Stimulated activated CD4-positive, alpha-beta T cell treated with anti-CD3 and anti-CD28 coated beads, Interleukin-2, amount 100 ng/mL, for 4 hours (primary cell): Measurements from ENCODE around the gene CTU1.
A peak's percentile ranks its signal among the peaks of the same experiment; 100 is the strongest.
"Not testable (repeated sequence)": the region's sequence is repeated elsewhere in the genome, so short reads cannot be mapped to it uniquely, and the experiment has no call there.

Experiments
- DNase-seq: peaks from one replicate; pipeline ENCODE4 v3.0.0-alpha.2; 2020; ENCODE audit warnings: low read depth

CTU1 gene

GRCh38 chr19:51108066-51108804 lies at the start of gene CTU1:
Gene CTU1 (minus strand): TSS chr19:51108409. CDS start chr19:51104569, 3,840 bp downstream.
- peak; percentile 98 for DNase-seq

- DNase-seq = no peak
Measured at GRCh38 chr19:51157265-51157664, 49.1 kb upstream of the CTU1 start.

- no peak for DNase-seq
Measured at GRCh38 chr19:51156710-51157109, 48.5 kb upstream of the CTU1 start.

- DNase-seq = no peak
Measured at GRCh38 chr19:51150627-51151026, 42.4 kb upstream of the CTU1 start.

- DNase-seq = no peak
Measured at GRCh38 chr19:51148580-51148979, 40.4 kb upstream of the CTU1 start.

GRCh38 chr19:51147663-51148062 lies 39.5 kb upstream of the CTU1 start:
- DNase-seq = no peak

- no peak for DNase-seq
Measured at GRCh38 chr19:51146751-51147150, 38.5 kb upstream of the CTU1 start.

GRCh38 chr19:51145916-51146493 lies 37.8 kb upstream of the CTU1 start:
- no peak for DNase-seq

GRCh38 chr19:51144482-51145045 lies 36.4 kb upstream of the CTU1 start:
- DNase-seq = no peak

GRCh38 chr19:51143486-51143885 lies 35.3 kb upstream of the CTU1 start:
- no peak for DNase-seq

GRCh38 chr19:51142809-51143475 lies 34.7 kb upstream of the CTU1 start:
- DNase-seq = not testable (repeated sequence)

- DNase-seq = no peak
Measured at GRCh38 chr19:51142119-51142518, 33.9 kb upstream of the CTU1 start, which contains the start of gene SIGLEC7. Gene SIGLEC7 (plus strand): TSS chr19:51142301. CDS start chr19:51142370, 69 bp downstream.

GRCh38 chr19:51141181-51141580 lies 33.0 kb upstream of the CTU1 start:
- DNase-seq = no peak

- DNase-seq = no peak
Measured at GRCh38 chr19:51140441-51140840, 32.2 kb upstream of the CTU1 start.

- no peak for DNase-seq
Measured at GRCh38 chr19:51139299-51140014, 31.2 kb upstream of the CTU1 start.

GRCh38 chr19:51138549-51138979 lies 30.4 kb upstream of the CTU1 start:
- no peak for DNase-seq

GRCh38 chr19:51137792-51138425 lies 29.7 kb upstream of the CTU1 start:
- DNase-seq = no peak

- DNase-seq = no peak
Measured at GRCh38 chr19:51136851-51137551, 28.8 kb upstream of the CTU1 start.

- no peak for DNase-seq
Measured at GRCh38 chr19:51135986-51136762, 28.0 kb upstream of the CTU1 start.

- DNase-seq = no peak
Measured at GRCh38 chr19:51135004-51135403, 26.8 kb upstream of the CTU1 start.
